ENCODE measurements around the gene TCL1A. TPM values are rescaled to one million over a fixed set of nuclear protein-coding genes. Genes with fewer than 3 reads are reported as not detected.

TCL1A gene
- total RNA-seq, 8 experiments from 2014 or later, result 1.1 TPM; not detected in 7

DNA sequence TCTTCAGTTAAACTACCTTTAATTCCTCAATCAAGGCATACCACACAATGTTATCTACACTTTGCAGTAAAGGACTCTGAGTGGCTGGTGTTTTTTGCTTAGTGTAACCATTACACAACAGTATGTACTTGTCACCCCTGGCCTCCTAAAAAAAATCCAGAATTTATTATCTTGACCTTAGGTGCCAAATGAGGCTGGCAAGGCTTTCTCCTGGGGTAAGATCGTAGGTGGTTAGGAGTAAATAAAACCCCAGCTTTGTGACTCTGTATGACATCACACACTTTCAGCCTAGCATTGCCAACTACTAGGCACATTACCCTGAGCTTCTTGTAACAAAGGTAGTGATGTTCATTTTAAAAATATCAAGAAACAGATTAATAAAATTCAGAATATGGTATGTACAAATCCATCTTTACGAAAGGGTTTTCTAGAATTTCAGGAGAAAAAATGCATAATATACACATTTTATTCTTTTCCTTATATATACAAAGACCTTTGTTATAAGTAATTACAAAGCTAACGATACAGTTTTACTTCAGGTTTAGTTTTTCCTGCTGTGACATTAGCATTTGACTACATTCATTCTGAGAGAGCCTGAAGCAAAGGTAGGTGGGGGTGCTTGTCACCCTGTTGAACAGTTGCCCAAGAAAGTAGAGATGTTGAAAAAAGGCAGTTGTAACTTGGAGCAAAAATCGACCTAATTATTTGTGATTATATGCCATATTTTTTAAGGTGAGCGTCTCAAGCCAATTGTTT, 13.5 kb downstream of the TCL1A start:
- ATAC-seq (replicated peaks in 6 of 8), result no peak
- Histone ChIP-seq H3K4me1 (replicated peaks in 1 of 2) (no peaks in the 10 kb centered on the region), H3K4me3 (no peak overlapping the region), H3K27ac (no peak overlapping the region)
- 0 to 57% (median 38%) methylated on average over 1 to 5 of the region's 5 CpGs for WGBS, 10 experiments
- in situ Hi-C loops (cut with MboI; ENCODE audit: low pct_unique_long_range_greater_than_20kb in 2 of 9, low sequenced_read_pairs in 9 of 9, unreplicated experiment in 9 of 9), result no loop called here

DNA sequence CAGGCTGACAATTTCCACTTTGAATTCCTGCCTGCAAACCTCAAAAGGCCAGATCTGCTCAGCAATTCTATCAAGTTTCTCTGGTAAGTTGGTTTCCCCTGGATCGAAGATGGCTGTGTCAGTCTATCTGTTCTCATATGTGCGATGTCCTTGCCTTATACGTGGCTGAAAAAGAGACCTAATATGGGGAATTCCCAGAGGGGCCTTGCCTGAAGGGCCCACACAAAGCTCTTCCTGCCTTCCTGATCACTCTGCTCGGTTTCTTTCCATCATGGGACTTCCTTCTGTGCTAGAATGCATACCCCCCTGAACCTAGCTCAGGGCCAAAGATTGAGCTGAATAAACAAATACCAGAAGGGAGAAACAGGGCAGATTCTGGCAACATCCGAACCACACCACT, 14.5 kb downstream of the TCL1A start:
- H3K4me1 ChIP-seq (replicated peaks in 1 of 2), result no peaks in the 10 kb centered on the region
- no peak overlapping the region for H3K27ac ChIP-seq
- no peak for ATAC-seq (replicated peaks in 6 of 8)
- H3K4me3 ChIP-seq, result no peak overlapping the region
- in situ Hi-C loops (cut with MboI; ENCODE audit: low pct_unique_long_range_greater_than_20kb in 2 of 9, low sequenced_read_pairs in 9 of 9, unreplicated experiment in 9 of 9), result loop anchor here in 1 of 9 experiments (25.0 kb wide), 1 partner anchor 137 kb away; no protein-coding TSS in a partner anchor
- 18 to 100% (median 59%) methylated on average over 1 to 4 of the region's 5 CpGs; no CpG with 5 or more reads in 3 of the 10 experiments for WGBS, 10 experiments

DNA sequence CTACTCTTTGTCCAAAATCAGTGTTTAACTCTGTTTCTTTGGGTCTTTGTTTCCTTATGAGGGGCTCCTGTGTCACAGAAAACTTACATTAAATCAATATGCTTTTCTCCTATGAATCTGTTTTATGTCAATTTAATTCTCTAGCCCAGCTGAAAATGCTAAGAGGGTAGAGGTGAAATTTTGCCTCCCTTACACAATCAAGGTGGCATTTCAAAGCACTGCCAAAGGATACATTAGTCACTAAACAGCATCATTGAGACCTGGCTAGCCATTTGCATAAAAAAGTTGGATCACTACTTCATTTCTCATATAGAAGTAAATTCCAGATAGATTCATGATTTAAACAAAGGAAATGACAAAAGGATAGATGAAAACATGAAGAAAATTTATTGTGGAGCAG, 15.6 kb downstream of the TCL1A start:
- H3K27ac ChIP-seq, result no peak overlapping the region
- in situ Hi-C loops (cut with MboI; ENCODE audit: low pct_unique_long_range_greater_than_20kb in 2 of 9, low sequenced_read_pairs in 9 of 9, unreplicated experiment in 9 of 9), result loop anchor here in 1 of 9 experiments (25.0 kb wide), 1 partner anchor 136 kb away; no protein-coding TSS in a partner anchor
- H3K4me3 ChIP-seq, result no peak overlapping the region
- ATAC-seq (replicated peaks in 6 of 8), result no peak
- H3K4me1 ChIP-seq (replicated peaks in 1 of 2), result no peaks in the 10 kb centered on the region

DNA sequence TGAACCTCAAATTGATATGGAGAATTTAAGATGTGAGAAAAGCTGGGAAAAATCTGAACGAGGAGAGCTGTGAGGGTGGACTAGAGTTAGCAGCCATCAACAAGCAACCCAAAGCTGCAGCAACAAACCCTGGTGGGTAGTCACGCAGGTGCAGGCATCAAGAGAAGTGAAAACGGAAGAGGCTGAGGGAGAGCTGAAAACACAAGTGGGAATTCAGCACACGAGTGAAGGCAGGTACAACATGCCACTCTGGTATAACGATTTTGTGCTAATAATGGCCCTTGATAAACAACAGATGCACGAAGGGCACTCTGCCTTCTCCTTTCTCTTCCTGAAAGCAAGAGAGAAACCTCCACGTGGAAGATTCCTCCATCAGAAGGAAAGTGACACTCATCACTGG, 16.2 kb downstream of the TCL1A start:
- no peak overlapping the region for H3K4me3 ChIP-seq
- H3K27ac ChIP-seq, result no peak overlapping the region
- 6 to 100% (median 70%) methylated on average over 1 to 6 of the region's 7 CpGs; no CpG with 5 or more reads in 1 of the 10 experiments for WGBS, 10 experiments
- in situ Hi-C loops (cut with MboI; ENCODE audit: low pct_unique_long_range_greater_than_20kb in 2 of 9, low sequenced_read_pairs in 9 of 9, unreplicated experiment in 9 of 9), result loop anchor here in 1 of 9 experiments (25.0 kb wide), 1 partner anchor 135 kb away; no protein-coding TSS in a partner anchor
- ATAC-seq (replicated peaks in 6 of 8), result no peak
- no peaks in the 10 kb centered on the region for H3K4me1 ChIP-seq (replicated peaks in 1 of 2)

DNA sequence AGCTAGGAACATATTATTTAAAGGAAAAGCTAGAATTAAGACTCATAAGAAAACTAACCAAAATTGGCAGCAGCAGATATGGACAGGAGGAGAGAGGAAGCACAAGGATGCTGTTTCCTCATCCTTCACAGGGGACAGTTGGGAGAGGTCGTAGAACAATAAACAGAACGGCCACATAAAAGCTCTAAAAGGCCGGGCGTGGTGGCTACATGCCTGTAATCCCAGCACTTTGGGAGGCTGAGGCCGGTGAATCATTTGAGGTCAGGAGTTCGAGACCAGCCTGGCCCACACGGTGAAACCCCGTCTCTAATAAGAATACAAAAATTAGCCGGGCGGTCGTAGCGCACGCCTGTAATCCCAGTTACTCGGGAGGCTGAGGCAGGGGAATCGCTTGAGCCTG, 17.2 kb downstream of the TCL1A start:
- no peak overlapping the region for H3K4me3 ChIP-seq
- 30 to 100% (median 77%) methylated on average over 1 to 13 of the region's 15 CpGs; no CpG with 5 or more reads in 1 of the 10 experiments for WGBS, 10 experiments
- in situ Hi-C loops (cut with MboI; ENCODE audit: low pct_unique_long_range_greater_than_20kb in 2 of 9, low sequenced_read_pairs in 9 of 9, unreplicated experiment in 9 of 9), result loop anchor here in 1 of 9 experiments (25.0 kb wide), 1 partner anchor 134 kb away; no protein-coding TSS in a partner anchor
- ATAC-seq (replicated peaks in 6 of 8), result peak in 1 of 8 experiments; percentile 42
- no peak overlapping the region for H3K27ac ChIP-seq
- H3K4me1 ChIP-seq (replicated peaks in 1 of 2), result no peaks in the 10 kb centered on the region

DNA sequence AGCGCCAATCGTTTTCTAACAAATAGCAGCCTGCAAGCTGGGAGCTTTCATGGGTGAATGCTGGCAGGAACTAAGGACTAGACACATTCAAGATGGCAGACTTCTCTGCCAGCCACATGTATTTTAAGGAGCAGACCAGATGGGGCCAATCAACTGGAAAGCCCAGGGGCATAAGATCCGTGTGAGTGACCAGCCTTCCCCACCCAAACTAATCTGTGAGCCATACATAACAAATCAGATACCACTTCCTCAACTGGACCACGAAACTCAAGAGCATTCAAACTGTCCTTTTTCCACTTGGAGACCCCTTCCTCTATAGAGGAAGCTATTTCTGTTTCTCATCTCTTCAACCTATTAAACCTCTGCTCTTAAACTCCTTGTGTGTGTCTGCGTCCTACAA, 18.0 kb downstream of the TCL1A start:
- no peaks in the 10 kb centered on the region for H3K4me1 ChIP-seq (replicated peaks in 1 of 2)
- WGBS, 10 experiments, result 13 to 100% (median 65%) methylated on average over 1 to 4 of the region's 5 CpGs; no CpG with 5 or more reads in 2 of the 10 experiments
- no peak for ATAC-seq (replicated peaks in 6 of 8)
- in situ Hi-C loops (cut with MboI; ENCODE audit: low pct_unique_long_range_greater_than_20kb in 2 of 9, low sequenced_read_pairs in 9 of 9, unreplicated experiment in 9 of 9), result loop anchor here in 1 of 9 experiments (25.0 kb wide), 1 partner anchor 134 kb away; no protein-coding TSS in a partner anchor
- no peak overlapping the region for H3K27ac ChIP-seq
- no peak overlapping the region for H3K4me3 ChIP-seq

DNA sequence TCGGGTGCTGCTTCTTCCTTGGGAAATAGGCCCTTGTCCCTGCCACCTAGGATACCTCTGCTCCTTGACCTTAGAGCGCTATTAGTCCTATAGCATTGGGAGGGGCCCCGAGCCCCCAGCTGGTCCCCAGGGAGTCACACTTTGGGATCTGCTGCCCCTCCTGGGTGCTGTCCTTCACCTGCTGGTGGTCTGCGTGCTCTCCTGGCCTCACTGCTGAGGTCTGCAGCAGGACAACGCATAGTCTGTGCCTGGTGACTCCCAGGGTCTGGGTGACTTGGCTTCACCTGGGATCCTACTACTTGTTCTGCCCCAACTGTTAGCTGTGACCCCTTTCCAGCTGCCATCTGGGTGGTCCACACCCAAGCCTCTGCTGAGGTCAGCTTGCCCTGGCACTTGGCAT, 18.9 kb downstream of the TCL1A start:
- H3K27ac ChIP-seq, result no peak overlapping the region
- no peak overlapping the region for H3K4me3 ChIP-seq
- in situ Hi-C loops (cut with MboI; ENCODE audit: low pct_unique_long_range_greater_than_20kb in 2 of 9, low sequenced_read_pairs in 9 of 9, unreplicated experiment in 9 of 9), result loop anchor here in 1 of 9 experiments (25.0 kb wide), 1 partner anchor 133 kb away; no protein-coding TSS in a partner anchor
- 20 to 100% (median 80%) methylated on average over 1 to 3 of the region's 5 CpGs; no CpG with 5 or more reads in 5 of the 10 experiments for WGBS, 10 experiments
- no peaks in the 10 kb centered on the region for H3K4me1 ChIP-seq (replicated peaks in 1 of 2)
- ATAC-seq (replicated peaks in 6 of 8), result no peak

DNA sequence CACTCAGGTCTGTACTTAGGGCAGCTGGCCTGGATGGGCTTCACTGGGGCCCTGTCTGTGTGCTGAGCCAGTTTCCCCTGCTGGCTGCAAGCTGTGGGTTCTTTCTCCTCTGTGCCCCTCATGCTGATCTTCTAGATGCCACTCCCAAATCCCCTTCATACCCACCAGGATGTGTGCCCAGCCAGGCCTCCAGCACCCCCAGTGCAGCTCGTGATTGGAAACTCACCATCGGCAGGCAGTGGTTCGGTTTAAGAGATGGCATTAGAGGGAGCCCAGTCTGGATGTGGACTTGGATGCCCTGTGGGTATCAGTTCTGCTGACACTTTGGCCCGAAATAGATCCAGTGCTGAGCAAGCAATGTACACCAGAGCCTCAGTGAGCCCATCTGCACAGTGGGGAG, 21.8 kb downstream of the TCL1A start:
- H3K4me1 ChIP-seq (replicated peaks in 1 of 2), result no peaks in the 10 kb centered on the region
- H3K27ac ChIP-seq, result no peak overlapping the region
- in situ Hi-C loops (cut with MboI; ENCODE audit: low pct_unique_long_range_greater_than_20kb in 2 of 9, low sequenced_read_pairs in 9 of 9, unreplicated experiment in 9 of 9), result loop anchor here in 1 of 9 experiments (25.0 kb wide), 1 partner anchor 130 kb away; no protein-coding TSS in a partner anchor
- WGBS, 10 experiments, result 0 to 100% (median 94%) methylated on average over 1 to 4 of the region's 4 CpGs; no CpG with 5 or more reads in 5 of the 10 experiments
- H3K4me3 ChIP-seq, result no peak overlapping the region
- ATAC-seq (replicated peaks in 6 of 8), result no peak

DNA sequence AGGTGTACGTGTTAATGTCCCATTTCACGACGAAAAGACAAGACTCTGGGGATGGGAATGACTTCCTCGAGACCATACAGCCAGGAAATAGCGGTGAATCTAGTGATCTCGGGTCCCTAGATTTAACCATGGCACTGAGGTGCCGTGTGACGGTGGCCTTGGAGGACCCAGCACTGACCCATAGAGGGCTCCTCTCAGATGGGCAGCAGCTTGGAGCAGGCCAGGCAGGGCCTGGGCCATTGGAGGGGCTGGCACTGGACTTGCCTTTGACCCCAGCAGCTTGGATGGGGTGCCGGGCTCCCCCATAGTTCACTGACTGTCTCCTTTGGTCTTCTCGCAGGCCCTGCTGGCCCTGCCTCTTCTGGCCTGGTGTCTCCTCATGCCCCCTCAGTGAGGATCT, 22.3 kb downstream of the TCL1A start:
- in situ Hi-C loops (cut with MboI; ENCODE audit: low pct_unique_long_range_greater_than_20kb in 2 of 9, low sequenced_read_pairs in 9 of 9, unreplicated experiment in 9 of 9), result loop anchor here in 1 of 9 experiments (25.0 kb wide), 1 partner anchor 129 kb away; no protein-coding TSS in a partner anchor
- no peaks in the 10 kb centered on the region for H3K4me1 ChIP-seq (replicated peaks in 1 of 2)
- 40 to 100% (median 93%) methylated on average over 1 to 6 of the region's 10 CpGs; no CpG with 5 or more reads in 4 of the 10 experiments for WGBS, 10 experiments
- no peak overlapping the region for H3K27ac ChIP-seq
- H3K4me3 ChIP-seq, result no peak overlapping the region
- no peak for ATAC-seq (replicated peaks in 6 of 8)

DNA sequence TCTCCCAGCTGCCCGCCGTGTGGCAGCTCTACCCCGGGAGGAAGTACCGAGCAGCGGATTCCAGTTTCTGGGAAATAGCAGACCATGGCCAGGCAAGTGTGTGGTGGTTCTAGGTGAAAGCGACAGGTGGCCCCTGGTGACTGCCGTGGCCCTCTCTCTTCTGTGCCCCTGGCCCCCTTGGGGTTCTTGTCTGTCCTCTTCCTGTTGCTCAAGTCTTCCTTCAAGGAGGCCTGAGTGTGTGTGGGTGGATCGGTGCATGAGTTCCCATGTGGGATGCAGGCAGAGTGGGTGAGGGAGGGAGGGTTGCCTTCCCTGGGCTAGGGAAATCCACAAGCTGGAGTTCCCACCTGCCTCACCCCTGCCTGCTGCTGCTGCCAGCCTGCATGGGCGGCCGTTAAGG, 23.1 kb downstream of the TCL1A start:
- in situ Hi-C loops (cut with MboI; ENCODE audit: low pct_unique_long_range_greater_than_20kb in 2 of 9, low sequenced_read_pairs in 9 of 9, unreplicated experiment in 9 of 9), result loop anchor here in 1 of 9 experiments (25.0 kb wide), 1 partner anchor 129 kb away; no protein-coding TSS in a partner anchor
- ATAC-seq (replicated peaks in 6 of 8), result no peak
- H3K4me1 ChIP-seq (replicated peaks in 1 of 2), result no peaks in the 10 kb centered on the region
- H3K4me3 ChIP-seq, result no peak overlapping the region
- no peak overlapping the region for H3K27ac ChIP-seq
- WGBS, 10 experiments, result 36 to 93% (median 78%) methylated on average over 2 to 5 of the region's 10 CpGs; no CpG with 5 or more reads in 6 of the 10 experiments

DNA sequence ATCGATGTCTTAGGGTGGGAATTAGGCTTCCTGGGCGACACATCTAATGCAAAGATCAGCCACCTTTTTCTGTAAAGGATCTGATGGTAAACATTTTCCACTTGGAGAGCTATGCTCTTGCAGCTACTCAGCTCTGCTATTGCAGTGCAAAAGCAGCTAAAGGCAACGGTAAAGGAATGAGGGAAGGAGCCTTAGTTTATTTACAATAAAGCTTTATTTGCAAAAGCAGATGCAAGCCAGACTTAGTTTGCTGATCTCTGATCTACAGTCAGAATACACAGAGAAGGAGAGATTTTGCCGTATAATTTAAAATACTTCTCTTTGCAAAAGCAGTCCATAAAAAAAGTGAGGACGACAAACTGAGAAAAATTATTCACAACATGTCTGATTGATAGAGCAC, 24.5 kb downstream of the TCL1A start:
- in situ Hi-C loops (cut with MboI; ENCODE audit: low pct_unique_long_range_greater_than_20kb in 2 of 9, low sequenced_read_pairs in 9 of 9, unreplicated experiment in 9 of 9), result loop anchor here in 1 of 9 experiments (25.0 kb wide), 1 partner anchor 127 kb away; no protein-coding TSS in a partner anchor
- no peaks in the 10 kb centered on the region for H3K4me1 ChIP-seq (replicated peaks in 1 of 2)
- no peak for ATAC-seq (replicated peaks in 6 of 8)
- no peak overlapping the region for H3K4me3 ChIP-seq
- 20 to 57% (median 44%) methylated on average over 2 to 5 of the region's 5 CpGs for WGBS, 10 experiments
- H3K27ac ChIP-seq, result no peak overlapping the region

DNA sequence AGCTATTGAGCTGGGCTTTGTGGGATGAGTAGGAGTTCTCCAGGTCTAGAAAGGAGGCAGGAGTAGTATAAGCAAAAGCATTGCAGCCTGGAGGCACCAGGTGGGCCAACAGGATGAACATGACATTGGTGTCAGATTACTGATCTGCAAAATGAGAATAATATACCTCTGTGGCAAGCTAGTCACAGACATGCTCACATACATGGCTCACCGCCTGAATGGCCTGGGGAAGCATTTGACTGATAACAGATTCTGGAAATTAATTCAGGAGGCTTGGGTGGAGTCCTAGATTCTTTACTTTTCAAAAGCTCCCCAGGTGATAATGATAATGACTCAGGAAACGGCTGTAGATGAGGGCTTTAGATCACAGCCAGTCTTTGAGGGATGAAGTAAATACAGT, 27.0 kb downstream of the TCL1A start:
- 0 to 100% (median 60%) methylated on average over 1 to 2 of the region's 2 CpGs; no CpG with 5 or more reads in 1 of the 10 experiments for WGBS, 10 experiments
- no peak for ATAC-seq (replicated peaks in 6 of 8)

More for the DNA sequence above, 27.0 kb downstream of the TCL1A start:
- Histone ChIP-seq H3K4me3 (no peak overlapping the region), H3K4me1 (replicated peaks in 1 of 2) (no peaks in the 10 kb centered on the region), H3K27ac (no peak overlapping the region)
- in situ Hi-C loops (cut with MboI; ENCODE audit: low pct_unique_long_range_greater_than_20kb in 2 of 9, low sequenced_read_pairs in 9 of 9, unreplicated experiment in 9 of 9), result loop anchor here in 1 of 9 experiments (25.0 kb wide), 1 partner anchor 125 kb away; no protein-coding TSS in a partner anchor

Data from motor neuron (in vitro differentiated cells).